Stomach (tissue), 9 donors: ENCODE results near the gene FLRT2. TPM values are rescaled to one million over a fixed set of nuclear protein-coding genes. Genes with fewer than 3 reads are reported as not detected.

Experiments used
- DNase-seq, 2 donors: peaks; one replicate each; pipeline versions ENCODE4 v3.0.0 to v3.0.0-alpha.2; 2013 to 2019
- H3K27ac ChIP-seq, 5 donors: fragments of 200-600 bp in 4 of 5; sonication (generic) in 4 of 5; one replicate each; pipeline ENCODE4 v1.5.1; 2013 to 2019; ENCODE audit warnings: mild to moderate bottlenecking in 1 of 5, moderate library complexity in 1 of 5
- H3K27me3 ChIP-seq, 3 donors: fragments of 200-600 bp; sonication (generic); one replicate each; pipeline ENCODE4 v1.5.1; 2017 to 2019; ENCODE audit warnings: mixed run types in 1 of 3
- H3K36me3 ChIP-seq, 4 donors: fragments of 200-600 bp; sonication (generic); 1 replicate in 3 of 4; 2 replicates in 1 of 4; pipeline ENCODE4 v1.5.1; 2016 to 2019
- H3K4me1 ChIP-seq, 4 donors: fragments of 200-600 bp; sonication (generic); one replicate each; pipeline ENCODE4 v1.5.1; 2016 to 2019
- H3K4me3 ChIP-seq, 4 donors: fragments of 200-600 bp; sonication (generic) in 3 of 4; one replicate each; pipeline ENCODE4 v1.5.1; 2016 to 2019; ENCODE audit warnings: mild to moderate bottlenecking in 1 of 4
- H3K9me3 ChIP-seq, 4 donors: fragments of 200-600 bp; sonication (generic); one replicate each; pipeline ENCODE4 v1.5.1; 2016 to 2019
- EP300 ChIP-seq: sonication (generic); formaldehyde crosslinking; IDR thresholded peaks from one replicate; pipeline ENCODE4 v1.6.1; 2017; ENCODE audit warnings: antibody characterized with exemption
- POLR2A ChIP-seq, 4 donors: fragments of 450-650 bp; IDR thresholded peaks; one replicate each; pipeline ENCODE4 v1.6.1; 2016; ENCODE audit warnings: antibody characterized with exemption in 4 of 4, control low read depth in 2 of 4, mild to moderate bottlenecking in 1 of 4, moderate library complexity in 1 of 4
- POLR2AphosphoS5 ChIP-seq, 3 donors: sonication (generic); formaldehyde crosslinking; IDR thresholded peaks; one replicate each; pipeline ENCODE4 v1.6.1; 2016; ENCODE audit warnings: antibody characterized with exemption in 3 of 3
- WGBS, 5 donors: extraction: QIAGEN DNeasy Blood & Tissue Kit in 3 of 5; methylation state at CpG; one replicate each; pipeline versions ENCODE4 v1.1.5 to v1.1.7; 2013 to 2018; 5-methylcytosine and 5-hydroxymethylcytosine counted together
- intact Hi-C: fragments of 100-400 bp; cut with DNase I; formaldehyde crosslinking; loops from one replicate; pipeline ENCODE4 v1.15.1; 2023; ENCODE audit warnings: low total_unique reads
- polyA plus RNA-seq, 3 donors: library from polyadenylated mRNA; stranded (reverse); fragments of 200-250 nt; gene quantifications; one replicate each; pipeline ENCODE4 v1.2.3, GENCODE V29; 2013
- total RNA-seq, 5 donors: library from RNA; depleted of rRNA; stranded (reverse); fragments of >200 nt; gene quantifications; one replicate each; pipeline versions ENCODE4 v1.1.0 to v1.2.3, GENCODE V29; 2014 to 2016
- TF ChIP-seq, protein P1 (sequence below), 7 experiments: fragments of 450-650 bp in 4 of 7; fragments of 200-600 bp in 3 of 7; sonication (generic) in 3 of 7; IDR thresholded peaks; one replicate each; pipeline ENCODE4 v1.5.1; 2016 to 2019; ENCODE audit warnings: antibody characterized with exemption in 7 of 7, control low read depth in 2 of 7, mild to moderate bottlenecking in 1 of 7
- donor health status: healthy with polysubstance abuse.
- donor health status: Bipolar disorder and iron deficiency.
- donor health status: healthy.

FLRT2 gene
- total and polyA plus RNA-seq, 8 donors: 0.45 to 34.1 (median 1.2) TPM

DNA sequence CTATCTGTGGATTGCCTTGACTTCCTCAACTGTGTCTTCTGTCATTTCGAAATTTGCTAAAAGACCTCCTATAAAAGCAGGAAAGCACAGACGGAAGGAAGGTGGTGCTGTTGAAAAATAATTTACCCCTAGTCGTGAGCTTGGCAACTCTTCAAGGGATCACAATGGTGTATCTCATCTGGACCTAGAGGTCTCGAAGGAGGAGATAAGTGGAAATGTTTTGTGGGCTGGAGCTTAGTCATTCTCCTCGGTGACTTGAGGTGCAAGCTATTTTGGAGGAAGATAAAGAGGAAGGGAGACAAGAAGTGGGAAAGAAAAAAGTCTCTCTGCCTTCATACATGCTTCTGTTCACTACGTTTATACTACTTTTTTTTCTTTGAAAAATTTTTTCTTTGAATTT is 89.9 kb downstream of the FLRT2 start:
- H3K9me3 ChIP-seq: peaks cover 0 to 6% (median 0%) of the 10 kb centered on the region in 4 donors
- no peak for DNase-seq
- H3K27ac ChIP-seq: no peak overlapping the region
- H3K27me3 ChIP-seq: no peaks in the 10 kb centered on the region
- intact Hi-C loops: no loop called here
- peaks cover 0 to 20% (median 8%) of the 10 kb centered on the region in 4 donors for H3K36me3 ChIP-seq
- TF ChIP-seq, protein P1, sequence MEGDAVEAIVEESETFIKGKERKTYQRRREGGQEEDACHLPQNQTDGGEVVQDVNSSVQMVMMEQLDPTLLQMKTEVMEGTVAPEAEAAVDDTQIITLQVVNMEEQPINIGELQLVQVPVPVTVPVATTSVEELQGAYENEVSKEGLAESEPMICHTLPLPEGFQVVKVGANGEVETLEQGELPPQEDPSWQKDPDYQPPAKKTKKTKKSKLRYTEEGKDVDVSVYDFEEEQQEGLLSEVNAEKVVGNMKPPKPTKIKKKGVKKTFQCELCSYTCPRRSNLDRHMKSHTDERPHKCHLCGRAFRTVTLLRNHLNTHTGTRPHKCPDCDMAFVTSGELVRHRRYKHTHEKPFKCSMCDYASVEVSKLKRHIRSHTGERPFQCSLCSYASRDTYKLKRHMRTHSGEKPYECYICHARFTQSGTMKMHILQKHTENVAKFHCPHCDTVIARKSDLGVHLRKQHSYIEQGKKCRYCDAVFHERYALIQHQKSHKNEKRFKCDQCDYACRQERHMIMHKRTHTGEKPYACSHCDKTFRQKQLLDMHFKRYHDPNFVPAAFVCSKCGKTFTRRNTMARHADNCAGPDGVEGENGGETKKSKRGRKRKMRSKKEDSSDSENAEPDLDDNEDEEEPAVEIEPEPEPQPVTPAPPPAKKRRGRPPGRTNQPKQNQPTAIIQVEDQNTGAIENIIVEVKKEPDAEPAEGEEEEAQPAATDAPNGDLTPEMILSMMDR (IDR thresholded peaks at IDR 0.05): no peak
- TF ChIP-seq EP300: no peak
- no peak for TF ChIP-seq POLR2A (IDR thresholded peaks at IDR 0.05)
- TF ChIP-seq POLR2AphosphoS5 (IDR thresholded peaks at IDR 0.05): no peak
- H3K4me3 ChIP-seq: no peak overlapping the region
- H3K4me1 ChIP-seq: no peaks in the 10 kb centered on the region
- WGBS, 5 donors: 39 to 53% (median 41%) methylated on average over 6 of the region's 6 CpGs

- peaks cover 0 to 6% (median 0%) of the 10 kb centered on the region in 4 donors for H3K9me3 ChIP-seq
- TF ChIP-seq, protein P1 (IDR thresholded peaks at IDR 0.05): no peak
- TF ChIP-seq POLR2AphosphoS5 (IDR thresholded peaks at IDR 0.05) (no peak), EP300 (no peak), POLR2A (IDR thresholded peaks at IDR 0.05) (no peak)
- no peak for DNase-seq
- H3K27ac ChIP-seq: no peak overlapping the region
- H3K4me1 ChIP-seq: no peaks in the 10 kb centered on the region
- H3K27me3 ChIP-seq: no peaks in the 10 kb centered on the region
- H3K4me3 ChIP-seq: no peak overlapping the region
- H3K36me3 ChIP-seq: peaks cover 0 to 20% (median 8%) of the 10 kb centered on the region in 4 donors
- WGBS, 5 donors: 68 to 79% (median 73%) methylated on average over 3 of the region's 3 CpGs
- intact Hi-C loops: no loop called here
These were observed 91.0 kb downstream of the FLRT2 start for GRCh38 chr14:85620947-85621346.

DNA sequence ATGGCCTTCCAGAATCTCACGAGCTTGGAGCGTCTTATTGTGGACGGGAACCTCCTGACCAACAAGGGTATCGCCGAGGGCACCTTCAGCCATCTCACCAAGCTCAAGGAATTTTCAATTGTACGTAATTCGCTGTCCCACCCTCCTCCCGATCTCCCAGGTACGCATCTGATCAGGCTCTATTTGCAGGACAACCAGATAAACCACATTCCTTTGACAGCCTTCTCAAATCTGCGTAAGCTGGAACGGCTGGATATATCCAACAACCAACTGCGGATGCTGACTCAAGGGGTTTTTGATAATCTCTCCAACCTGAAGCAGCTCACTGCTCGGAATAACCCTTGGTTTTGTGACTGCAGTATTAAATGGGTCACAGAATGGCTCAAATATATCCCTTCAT is 92.2 kb downstream of the FLRT2 start:
- no peaks in the 10 kb centered on the region for H3K4me1 ChIP-seq
- H3K9me3 ChIP-seq: peaks cover 0 to 6% (median 0%) of the 10 kb centered on the region in 4 donors
- no peak overlapping the region for H3K27ac ChIP-seq
- 76 to 88% (median 84%) methylated on average over 13 of the region's 13 CpGs for WGBS, 5 donors
- H3K4me3 ChIP-seq: no peak overlapping the region
- no peaks in the 10 kb centered on the region for H3K27me3 ChIP-seq
- intact Hi-C loops: no loop called here
- TF ChIP-seq POLR2A (IDR thresholded peaks at IDR 0.05) (no peak), EP300 (no peak), POLR2AphosphoS5 (IDR thresholded peaks at IDR 0.05) (no peak)
- TF ChIP-seq, protein P1 (IDR thresholded peaks at IDR 0.05): no peak
- DNase-seq: no peak
- peaks cover 0 to 20% (median 8%) of the 10 kb centered on the region in 4 donors for H3K36me3 ChIP-seq

GRCh38 chr14:85622986-85623685 is 93.2 kb downstream of the FLRT2 start:
- WGBS, 5 donors: 93 to 95% (median 94%) methylated on average over 27 of the region's 27 CpGs
- Histone ChIP-seq H3K27me3 (no peaks in the 10 kb centered on the region), H3K4me1 (no peaks in the 10 kb centered on the region), H3K9me3 (peaks cover 0 to 6% (median 0%) of the 10 kb centered on the region in 4 donors), H3K4me3 (no peak overlapping the region), H3K27ac (no peak overlapping the region), H3K36me3 (peaks cover 0 to 20% (median 8%) of the 10 kb centered on the region in 4 donors)
- TF ChIP-seq POLR2A (IDR thresholded peaks at IDR 0.05) (no peak), POLR2AphosphoS5 (IDR thresholded peaks at IDR 0.05) (no peak), EP300 (no peak)
- TF ChIP-seq, protein P1 (IDR thresholded peaks at IDR 0.05): no peak
- intact Hi-C loops: no loop called here
- DNase-seq: peak in 1 of 2 donors; percentile 16
